HepG2 (cell line): ENCODE data around the gene ZBTB45. TPM values are rescaled to one million over a fixed set of nuclear protein-coding genes. Genes with fewer than 3 reads are reported as not detected.

ENCODE experiments used
- ATAC-seq: fragments of 200-7000 bp; cut with Tn5 transposase; 3 replicates; pipeline ENCODE4 v1.9.1; 2020; ENCODE audit warnings: mild to moderate bottlenecking, moderate library complexity
- Bru-seq: library from RNA; stranded (reverse); fragments of 400-500 nt; gene quantifications from one replicate; lab custom pipeline; 2021; lab: Mats Ljungman, UMichigan
- BruChase-seq, 2 experiments: library from RNA; stranded (reverse); fragments of 400-500 nt; gene quantifications; one replicate each; lab custom pipeline; 2021; lab: Mats Ljungman, UMichigan
- BruUV-seq: library from RNA; stranded (reverse); fragments of 400-500 nt; replicated peaks from 2 replicates; lab custom pipeline; 2021; lab: Mats Ljungman, UMichigan
- CTCF ChIA-PET: fragments of 300-600 bp; formaldehyde crosslinking; extraction: SDS; loops from one replicate; lab custom pipeline; 2021; ENCODE audit warnings: low total read pairs, inconsistent platforms, low intra/inter-chr PET ratio; lab: Yijun Ruan, JAX
- POLR2A ChIA-PET: fragments of 350-600 bp; sonication (Branson Sonifier 250); formaldehyde crosslinking; loops from one replicate; lab custom pipeline; 2020; ENCODE audit warnings: antibody characterized with exemption, inconsistent platforms; lab: Yijun Ruan, JAX
- DNase-seq: peaks from one replicate; pipeline ENCODE4 v3.0.0-alpha.2; 2015; ENCODE audit warnings: low spot score
- FAIRE-seq: peaks from 3 replicates; lab custom pipeline; 2011; peaks lifted over from hg19 to GRCh38; lab: Jason Lieb, UNC
- H2AFZ ChIP-seq: one replicate; pipeline ENCODE4 v1.6.1; 2011; ENCODE audit warnings: low read length, inconsistent platforms
- H3K27ac ChIP-seq: fragments of 300-600 bp; 3 replicates; pipeline ENCODE4 v1.8.0; 2011; ENCODE audit warnings: mixed run types, mild to moderate bottlenecking, mixed read lengths, low read length, inconsistent platforms; ENCODE audit not compliant: insufficient read depth; ENCODE audit errors: extremely low read length
- H3K27me3 ChIP-seq, 2 experiments: fragments of 200-600 bp in 1 of 2; 2 replicates in 1 of 2; 3 replicates in 1 of 2; pipeline versions ENCODE4 v1.6.0 to v1.8.0; 2011; ENCODE audit warnings: low read length in 2 of 2, mild to moderate bottlenecking in 2 of 2, moderate library complexity in 2 of 2, inconsistent platforms in 1 of 2; ENCODE audit not compliant: insufficient read depth in 2 of 2, control insufficient read depth in 1 of 2
- H3K36me3 ChIP-seq, 2 experiments: fragments of 200-600 bp in 1 of 2; replicated peaks in 1 of 2; 2 replicates in 1 of 2; 3 replicates in 1 of 2; pipeline versions ENCODE4 v1.5.1 to v1.8.0; 2011; ENCODE audit warnings: low read length in 2 of 2, inconsistent platforms in 1 of 2; ENCODE audit not compliant: insufficient read depth in 2 of 2, control insufficient read depth in 1 of 2
- H3K4me1 ChIP-seq: 2 replicates; pipeline ENCODE4 v1.5.1; 2012; ENCODE audit warnings: low read length, inconsistent platforms; ENCODE audit not compliant: insufficient read depth
- H3K4me2 ChIP-seq: 2 replicates; pipeline ENCODE4 v1.6.0; 2011; ENCODE audit warnings: low read depth, low read length, inconsistent platforms
- H3K4me3 ChIP-seq, 3 experiments: fragments of 200-600 bp in 1 of 3; sonication (generic), shearing (Covaris generic) in 1 of 3; replicated peaks in 1 of 3; 2 replicates each; pipeline ENCODE4 v1.5.1; 2011 to 2016; ENCODE audit warnings: low read length in 3 of 3, inconsistent platforms in 2 of 3, low read depth in 2 of 3, mild to moderate bottlenecking in 2 of 3, control low read depth in 1 of 3, mixed read lengths in 1 of 3; ENCODE audit not compliant: insufficient read depth in 1 of 3
- H3K79me2 ChIP-seq: one replicate; pipeline ENCODE4 v1.6.1; 2011; ENCODE audit warnings: low read length, inconsistent platforms; ENCODE audit not compliant: insufficient read depth
- H3K9ac ChIP-seq: 2 replicates; pipeline ENCODE4 v1.6.0; 2011; ENCODE audit warnings: mild to moderate bottlenecking, low read depth, low read length, inconsistent platforms; ENCODE audit not compliant: insufficient read depth
- H3K9me3 ChIP-seq: 2 replicates; pipeline ENCODE4 v1.5.1; 2012; ENCODE audit warnings: mild to moderate bottlenecking, low read length
- H4K20me1 ChIP-seq: 2 replicates; pipeline ENCODE4 v1.6.0; 2011; ENCODE audit warnings: inconsistent platforms, mild to moderate bottlenecking, low read length, moderate library complexity; ENCODE audit not compliant: insufficient read depth
- BORCS8-MEF2B ChIP-seq: sonication (generic); formaldehyde crosslinking; IDR thresholded peaks from 2 replicates; pipeline ENCODE4 v1.8.0; 2022; ENCODE audit warnings: mild to moderate bottlenecking, missing genetic modification reagents
- DMAP1 ChIP-seq: IDR thresholded peaks from 2 replicates; pipeline ENCODE4 v1.6.1; 2016
- JDP2 ChIP-seq: sonication (generic); formaldehyde crosslinking; IDR thresholded peaks from 2 replicates; pipeline ENCODE4 v1.8.1; 2022; ENCODE audit warnings: missing genetic modification reagents, borderline replicate concordance
- MLXIP ChIP-seq: sonication (generic); formaldehyde crosslinking; IDR thresholded peaks from 2 replicates; pipeline ENCODE4 v1.9.0; 2021; ENCODE audit warnings: missing genetic modification reagents, borderline replicate concordance
- NFE2 ChIP-seq: sonication (generic); formaldehyde crosslinking; IDR thresholded peaks from 2 replicates; pipeline ENCODE4 v1.4.0; 2020; ENCODE audit warnings: missing genetic modification reagents
- POGZ ChIP-seq: sonication (generic); formaldehyde crosslinking; IDR thresholded peaks from 2 replicates; pipeline ENCODE4 v1.4.0; 2020; ENCODE audit warnings: mild to moderate bottlenecking, missing genetic modification reagents
- SUZ12 ChIP-seq: fragments of 150-350 bp; IDR thresholded peaks from 2 replicates; pipeline ENCODE4 v1.6.1; 2014; ENCODE audit warnings: low read depth, low read length
- ZMYM2 ChIP-seq: sonication (generic); formaldehyde crosslinking; IDR thresholded peaks from 2 replicates; pipeline ENCODE4 v1.8.0; 2022; ENCODE audit warnings: mild to moderate bottlenecking, missing genetic modification reagents
- ZNF383 ChIP-seq: sonication (generic); formaldehyde crosslinking; IDR thresholded peaks from 2 replicates; pipeline ENCODE4 v1.4.0; 2020; ENCODE audit warnings: missing genetic modification reagents, mild to moderate bottlenecking, borderline replicate concordance
- ZNF431 ChIP-seq: sonication (generic); formaldehyde crosslinking; IDR thresholded peaks from 2 replicates; pipeline ENCODE4 v1.9.0; 2022; ENCODE audit warnings: missing genetic modification reagents, low read depth, mild to moderate bottlenecking, borderline replicate concordance
- ZNF737 ChIP-seq: sonication (generic); formaldehyde crosslinking; IDR thresholded peaks from 2 replicates; pipeline ENCODE4 v1.5.0; 2020; ENCODE audit warnings: missing genetic modification reagents, mild to moderate bottlenecking, borderline replicate concordance
- WGBS: methylation state at CpG from one replicate; pipeline ENCODE4 v1.1.6; 2017; ENCODE audit warnings: low lambda C conversion rate; 5-methylcytosine and 5-hydroxymethylcytosine counted together
- in situ Hi-C: cut with HindIII; loops from 2 replicates; pipeline ENCODE4 v1.10.0; 2017; ENCODE audit warnings: low pct_unique_long_range_greater_than_20kb; ENCODE audit not compliant: extremely low pct_ligation_motif_present
- intact Hi-C: fragments of 100-400 bp; cut with micrococcal nuclease; formaldehyde crosslinking; loops from one replicate; pipeline ENCODE4 v1.10.0; 2022; ENCODE audit not compliant: unreplicated experiment
- long read RNA-seq, 2 experiments: library from RNA in 1 of 2; library from polyadenylated mRNA in 1 of 2; stranded (forward) in 1 of 2; unstranded in 1 of 2; transcript quantifications; one replicate each; pipeline ENCODE4 v2.0.0, GENCODE V29; 2019 to 2022
- polyA minus RNA-seq, 3 experiments: library from RNA; depleted of rRNA, polyadenylated mRNA; stranded (reverse); fragments of >200 nt; gene quantifications; 2 replicates each; pipeline ENCODE4 v1.2.3, GENCODE V29; 2011; ENCODE audit warnings: low replicate concordance in 1 of 3
- polyA plus RNA-seq, 8 experiments: library from polyadenylated mRNA; depleted of rRNA in 3 of 8; stranded (reverse) in 7 of 8; unstranded in 1 of 8; fragments of >200 nt; fragmentation: Illumina TruSeq in 4 of 8; extraction: Trizol in 4 of 8; gene quantifications; 2 replicates each; pipeline versions ENCODE4 v1.2.1 to v1.2.3, GENCODE V29; 2011 to 2016; ENCODE audit warnings: low read depth in 4 of 8, missing spikeins in 1 of 8, mixed read lengths in 1 of 8; ENCODE audit not compliant: insufficient read depth in 1 of 8
- total RNA-seq, 5 experiments: library from RNA; depleted of rRNA; stranded (reverse); fragments of >200 nt; fragmentation: Illumina TruSeq; extraction: Trizol; gene quantifications; 2 replicates each; pipeline ENCODE4 v1.2.3, GENCODE V29; 2016; ENCODE audit warnings: low read depth in 1 of 5
- TF ChIP-seq, protein P1 (sequence below): IDR thresholded peaks from 2 replicates; pipeline ENCODE4 v1.6.1; 2016; ENCODE audit warnings: low read depth

The ZBTB45 gene
- total RNA-seq (2016; rRNA removed; fragmentation: Illumina TruSeq; extraction: Trizol) (2.0 and 3.7 TPM in 2 replicates), polyA plus RNA-seq (2011; rRNA removed) (3.0 and 3.2 TPM in 2 replicates), polyA minus RNA-seq (2011; rRNA and poly(A)+ RNA removed; ENCODE audit: low replicate concordance) (6.6 and 8.8 TPM in 2 replicates), Bru-seq, nascent RNA (percentile 61 among the genes with signal in this experiment), BruChase-seq, experiment 1, labeled RNA remaining after a 6-hour chase (percentile 51 among the genes with signal in this experiment), BruChase-seq, experiment 2, labeled RNA remaining after a 2-hour chase (percentile 64 among the genes with signal in this experiment)
- total RNA-seq (2016; cell fraction: cytosol; rRNA removed; fragmentation: Illumina TruSeq; extraction: Trizol; ENCODE audit: low read depth) = 1.0 and 1.1 TPM in 2 replicates
- total RNA-seq (2016; cell fraction: insoluble cytoplasmic fraction; rRNA removed; fragmentation: Illumina TruSeq; extraction: Trizol) = 1.9 and 3.8 TPM in 2 replicates
- 2.8 TPM in 2 replicates for total RNA-seq (2016; cell fraction: membrane; rRNA removed; fragmentation: Illumina TruSeq; extraction: Trizol)
- total RNA-seq (2016; cell fraction: nucleus; rRNA removed; fragmentation: Illumina TruSeq; extraction: Trizol) = 2.7 and 3.4 TPM in 2 replicates
- 1.7 and 2.6 TPM in 2 replicates for polyA plus RNA-seq (2011; cell fraction: cytosol; rRNA removed)
- polyA plus RNA-seq (2011; cell fraction: nucleus; rRNA removed) = 10.2 and 12.2 TPM in 2 replicates
- 2.7 and 4.2 TPM in 2 replicates for polyA plus RNA-seq (2012)
- 0.78 and 0.83 TPM in 2 replicates for polyA plus RNA-seq (2016; cell fraction: cytosol; fragmentation: Illumina TruSeq; extraction: Trizol; ENCODE audit: low read depth)
- 3.5 and 3.8 TPM in 2 replicates for polyA plus RNA-seq (2016; cell fraction: insoluble cytoplasmic fraction; fragmentation: Illumina TruSeq; extraction: Trizol; ENCODE audit: low read depth)
- 2.0 and 2.4 TPM in 2 replicates for polyA plus RNA-seq (2016; cell fraction: membrane; fragmentation: Illumina TruSeq; extraction: Trizol; ENCODE audit: low read depth)
- polyA plus RNA-seq (2016; cell fraction: nucleus; fragmentation: Illumina TruSeq; extraction: Trizol; ENCODE audit: insufficient read depth, low read depth) = 6.2 and 6.8 TPM in 2 replicates
- polyA minus RNA-seq (2011; cell fraction: cytosol; rRNA and poly(A)+ RNA removed) = 2.9 and 3.8 TPM in 2 replicates
- 7.0 and 7.3 TPM in 2 replicates for polyA minus RNA-seq (2011; cell fraction: nucleus; rRNA and poly(A)+ RNA removed)
- long read RNA-seq, experiment 1, partial matches to known transcripts = 1 of 1 reads
- long read RNA-seq, experiment 1, other reads (novel, unspliced or antisense) = 0 of 1 reads
- long read RNA-seq, experiment 2, transcript ZBTB45-202 (3 exons, 2,541 nt) = major isoform, 14 of 28 reads
- long read RNA-seq, experiment 2, partial matches to known transcripts = 10 of 28 reads
- long read RNA-seq, experiment 2, other reads (novel, unspliced or antisense) = 3 of 28 reads

GRCh38 chr19:58519355-58520256 lies at the start of gene ZBTB45:
ZBTB45 (minus strand) TSS chr19:58519810; CDS start chr19:58517673, 2,137 bp downstream.
- peak within 1 kb of the TSS; percentile 93 for H3K4me2 ChIP-seq
- FAIRE-seq = peak; percentile 85
- H4K20me1 ChIP-seq = no peaks in the 10 kb centered on the region
- peak within 1 kb of the TSS; percentile 89 for H3K9ac ChIP-seq
- BruUV-seq = TSS peak; percentile 65
- POLR2A ChIA-PET = interaction anchor here (0.8 to 4.1 kb wide), 25 partner anchors 9 to 336 kb away, joined by 3 to 59 read pairs (median 5); partner anchors contain the start of genes CHMP2A, MZF1, SLC27A5 and TRIM28
- H3K4me1 ChIP-seq = peaks cover 28% of the 10 kb centered on the region
- H3K27ac ChIP-seq = peak within 1 kb of the TSS; percentile 88
- ATAC-seq = peak; percentile 84
- peaks cover 5 to 6% of the 10 kb centered on the region in 2 experiments; a peak in 4 of 5 replicates for H3K36me3 ChIP-seq
- DNase-seq = peak; percentile 90
- no CpG with 5 or more reads among the region's 87 CpGs for WGBS
- H2AFZ ChIP-seq = no peak within 1 kb of the TSS
- H3K27me3 ChIP-seq = no peaks in the 10 kb centered on the region; a peak in 1 of 5 replicates
- CTCF ChIA-PET = interaction anchor here (1.0 kb wide), 1 partner anchor 190 kb away, joined by 4 read pairs; no protein-coding TSS in a partner anchor
- peaks cover 21% of the 10 kb centered on the region for H3K79me2 ChIP-seq
- no peaks in the 10 kb centered on the region for H3K9me3 ChIP-seq
- in situ Hi-C loops = no loop called here
- intact Hi-C loops = loop anchor here (2.0 to 5.0 kb wide), 3 partner anchors 21 to 192 kb away; partner anchors contain the start of genes ZNF324 and ZSCAN22
- H3K4me3 ChIP-seq = peak within 1 kb of the TSS; percentile 78 to 94 (median 90)
- TF ChIP-seq ZNF431 (peak; percentile 77), NFE2 (CRISPR knock-in tag) (0 out of 2 replicates have a peak, but pooled peaks have one; percentile 13), JDP2 (CRISPR knock-in tag) (peak; percentile 26; the same call in 1 of the 2 replicates), MLXIP (CRISPR knock-in tag) (no peak), POGZ (peak; percentile 98), DMAP1 (CRISPR knock-in tag) (peak; percentile 89), ZNF737 (CRISPR knock-in tag) (no peak), SUZ12 (no peak), BORCS8-MEF2B (peak; percentile 75), ZNF383 (CRISPR knock-in tag) (no peak), ZMYM2 (CRISPR knock-in tag) (0 out of 2 replicates have a peak, but pooled peaks have one; percentile 19)
- TF ChIP-seq, protein P1, sequence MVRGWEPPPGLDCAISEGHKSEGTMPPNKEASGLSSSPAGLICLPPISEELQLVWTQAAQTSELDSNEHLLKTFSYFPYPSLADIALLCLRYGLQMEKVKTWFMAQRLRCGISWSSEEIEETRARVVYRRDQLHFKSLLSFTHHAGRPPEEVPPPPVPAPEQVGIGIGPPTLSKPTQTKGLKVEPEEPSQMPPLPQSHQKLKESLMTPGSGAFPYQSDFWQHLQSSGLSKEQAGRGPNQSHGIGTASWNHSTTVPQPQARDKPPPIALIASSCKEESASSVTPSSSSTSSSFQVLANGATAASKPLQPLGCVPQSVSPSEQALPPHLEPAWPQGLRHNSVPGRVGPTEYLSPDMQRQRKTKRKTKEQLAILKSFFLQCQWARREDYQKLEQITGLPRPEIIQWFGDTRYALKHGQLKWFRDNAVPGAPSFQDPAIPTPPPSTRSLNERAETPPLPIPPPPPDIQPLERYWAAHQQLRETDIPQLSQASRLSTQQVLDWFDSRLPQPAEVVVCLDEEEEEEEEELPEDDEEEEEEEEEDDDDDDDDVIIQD (CRISPR knock-in tag) = peak; percentile 71; the same call in 1 of the 2 replicates
